ENCODE measurements around the gene EDC4. TPM values are rescaled to one million over a fixed set of nuclear protein-coding genes. Genes with fewer than 3 reads are reported as not detected.

Gene EDC4
- total and polyA plus RNA-seq, 2 of the 8 experiments (the other 6 are each of a cell fraction or from before 2014, with no cell fraction given): 58.5 to 72.7 TPM

DNA sequence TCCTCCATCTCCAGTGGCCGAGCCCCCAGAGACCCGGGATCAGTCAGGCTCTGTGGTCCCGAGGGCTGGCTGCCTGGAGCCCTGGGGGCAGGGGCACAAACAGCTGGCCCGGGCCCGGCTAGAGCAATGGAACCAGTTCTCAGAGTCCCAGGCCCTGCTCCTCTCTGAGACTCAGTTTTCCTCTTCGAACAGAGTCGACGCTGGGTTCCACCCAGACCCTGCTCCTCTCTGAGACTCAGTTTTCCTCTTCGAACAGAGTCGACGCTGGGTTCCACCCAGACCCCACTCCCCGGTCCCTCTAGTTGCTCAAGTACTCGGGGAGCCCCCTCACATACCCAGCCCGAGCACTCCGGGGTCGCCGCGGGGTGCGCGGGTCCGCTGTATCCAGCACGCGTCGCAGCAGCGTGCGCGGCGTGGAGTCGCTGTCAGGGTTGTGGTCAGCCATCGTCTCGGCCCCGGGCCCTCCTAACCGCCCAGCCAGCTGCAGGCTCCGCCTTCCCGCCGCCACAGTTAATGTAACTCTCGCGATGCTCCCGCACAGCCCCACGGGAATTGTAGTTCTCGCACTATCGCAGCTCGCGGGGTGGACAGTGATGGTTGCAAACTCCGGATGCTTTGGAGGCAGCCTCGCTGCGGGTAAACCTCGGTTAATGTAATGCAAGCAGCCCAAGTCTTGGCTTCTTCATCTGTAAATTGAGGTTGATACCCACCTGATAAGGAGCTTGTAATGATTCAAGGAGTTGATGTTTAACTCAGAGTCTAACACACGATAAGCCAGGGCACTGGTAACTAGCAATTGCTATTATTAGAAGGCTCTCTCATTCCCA, 39.2 kb upstream of the EDC4 start (continued):
- TF ChIP-seq JUND (IDR thresholded peaks at IDR 0.05; ENCODE audit: low read length): 0 out of 2 replicates have a peak, but pooled peaks have one; percentile 16
- TF ChIP-seq CBX5 (IDR thresholded peaks at IDR 0.05; ENCODE audit: low read depth, low read length): no peak
- no peak for TF ChIP-seq NANOG (IDR thresholded peaks at IDR 0.05; ENCODE audit: insufficient read depth, low read depth, low read length, poor library complexity, severe bottlenecking)
- no peak for TF ChIP-seq GABPA (IDR thresholded peaks at IDR 0.05; ENCODE audit: borderline replicate concordance, insufficient read depth, low read length)
- TF ChIP-seq SIRT6 (IDR thresholded peaks at IDR 0.05; ENCODE audit: low read length): no peak
- no peak for TF ChIP-seq ZNF274 (IDR thresholded peaks at IDR 0.05; ENCODE audit: borderline replicate concordance, extremely low read depth, low read length)
- TF ChIP-seq EGR1 (IDR thresholded peaks at IDR 0.05; ENCODE audit: borderline replicate concordance, low read depth, low read length): no peak
- peak; percentile 96 for TF ChIP-seq BRCA1 (IDR thresholded peaks at IDR 0.05; ENCODE audit: low read depth, low read length)
- no peak for TF ChIP-seq BCL11A (IDR thresholded peaks at IDR 0.05; ENCODE audit: low read depth in 2 of 2, low read length in 2 of 2)
- TF ChIP-seq CHD2 (IDR thresholded peaks at IDR 0.05; ENCODE audit: low read length): peak; percentile 100
- TF ChIP-seq POLR2AphosphoS5 (IDR thresholded peaks at IDR 0.05; ENCODE audit: low read depth, low read length): peak; percentile 81
- TF ChIP-seq SAP30 (IDR thresholded peaks at IDR 0.05; ENCODE audit: insufficient read depth, insufficient replicate concordance, low read length): no peak
- no peak for TF ChIP-seq RNF2 (IDR thresholded peaks at IDR 0.05; ENCODE audit: borderline replicate concordance, low read depth, low read length, missing control alignments, poor library complexity, severe bottlenecking)
- peak in 1 of 2 experiments; percentile 84; a peak in 2 of 3 replicates for TF ChIP-seq POLR2A (IDR thresholded peaks at IDR 0.05; ENCODE audit: control extremely low read depth in 1 of 2, low read depth in 2 of 2, low read length in 2 of 2)
- peak; percentile 87 to 89 for TF ChIP-seq SIN3A (conservative IDR thresholded peaks at IDR 0.05 in 1 of 2, IDR thresholded peaks at IDR 0.05 in 1 of 2; ENCODE audit: low read depth in 1 of 2, low read length in 2 of 2)
- no peak for TF ChIP-seq BACH1 (IDR thresholded peaks at IDR 0.05; ENCODE audit: low read length)
- TF ChIP-seq KDM4A (IDR thresholded peaks at IDR 0.05; ENCODE audit: low read depth, low read length, severe bottlenecking): peak; percentile 76
- peak; percentile 84 for TF ChIP-seq TAF7 (optimal IDR thresholded peaks at IDR 0.05; ENCODE audit: borderline replicate concordance, low read depth, low read length)
- TF ChIP-seq ASH2L (IDR thresholded peaks at IDR 0.05; ENCODE audit: low read length): no peak
- TF ChIP-seq PHF8 (conservative IDR thresholded peaks at IDR 0.05; ENCODE audit: low read depth, low read length): peak; percentile 71
- 0 out of 2 replicates have a peak, but pooled peaks have one; percentile 13 for TF ChIP-seq TCF12 (IDR thresholded peaks at IDR 0.05; ENCODE audit: low read depth, low read length)
- no peak for TF ChIP-seq CBX8 (IDR thresholded peaks at IDR 0.05; ENCODE audit: borderline replicate concordance, low read depth, low read length)

Data from H1 (cell line).